H1 (cell line): ENCODE data around the gene PCDHGB6. TPM values are rescaled to one million over a fixed set of nuclear protein-coding genes. Genes with fewer than 3 reads are reported as not detected.

Experiments
- CTCF ChIA-PET: fragments of 300-600 bp; sonication (Branson Sonifier 250); formaldehyde crosslinking; loops from one replicate; lab custom pipeline; 2021; ENCODE audit not compliant: partially characterized antibody; lab: Charles Lee
- POLR2A ChIA-PET: fragments of 300-600 bp; sonication (Branson Sonifier 250); formaldehyde crosslinking; loops from one replicate; lab custom pipeline; 2021; ENCODE audit warnings: inconsistent platforms; ENCODE audit not compliant: partially characterized antibody; lab: Charles Lee
- DNase-seq, 2 experiments: peaks; one replicate each; pipeline versions ENCODE4 v3.0.0 to v3.0.0-alpha.2; 2010 to 2022; ENCODE audit warnings: low spot score in 2 of 2, low read depth in 1 of 2, mixed read lengths in 1 of 2
- FAIRE-seq: peaks from 2 replicates; lab custom pipeline; 2011; peaks lifted over from hg19 to GRCh38; lab: Jason Lieb, UNC
- H2AFZ ChIP-seq: 2 replicates; pipeline ENCODE4 v1.8.1; 2012; ENCODE audit warnings: low read length, inconsistent platforms
- H2AK5ac ChIP-seq: 2 replicates; pipeline ENCODE4 v1.6.1; 2013; ENCODE audit warnings: low read depth, low read length
- H2BK120ac ChIP-seq: replicated peaks from 2 replicates; pipeline ENCODE3; 2013; ENCODE audit warnings: low read depth, low read length, inconsistent platforms
- H2BK12ac ChIP-seq: 2 replicates; pipeline ENCODE4 v1.6.1; 2013; ENCODE audit warnings: low read depth, low read length
- H2BK15ac ChIP-seq: 2 replicates; pipeline ENCODE4 v1.6.1; 2013; ENCODE audit warnings: low read length
- H2BK20ac ChIP-seq: 2 replicates; pipeline ENCODE4 v1.6.1; 2013; ENCODE audit warnings: low read length
- H2BK5ac ChIP-seq: 2 replicates; pipeline ENCODE4 v1.6.1; 2013; ENCODE audit warnings: low read depth, low read length
- H3K14ac ChIP-seq: 2 replicates; pipeline ENCODE4 v1.6.1; 2013; ENCODE audit warnings: inconsistent platforms; ENCODE audit not compliant: insufficient read length
- H3K18ac ChIP-seq: 2 replicates; pipeline ENCODE4 v1.6.1; 2013; ENCODE audit warnings: low read length; ENCODE audit errors: extremely low read depth
- H3K23ac ChIP-seq: 2 replicates; pipeline ENCODE4 v1.6.1; 2013; ENCODE audit warnings: inconsistent platforms; ENCODE audit not compliant: insufficient read length
- H3K23me2 ChIP-seq: 2 replicates; pipeline ENCODE4 v1.6.1; 2013; ENCODE audit warnings: low read depth, low read length
- H3K27ac ChIP-seq: 2 replicates; pipeline ENCODE4 v1.6.1; 2011; ENCODE audit warnings: low read depth, low read length, inconsistent platforms
- H3K27me3 ChIP-seq, 4 experiments: replicated peaks in 1 of 4; 1 replicate in 1 of 4; 2 replicates in 3 of 4; pipeline versions ENCODE4 v1.6.1 to v1.8.1; 2011 to 2013; ENCODE audit warnings: low read length in 3 of 4, mild to moderate bottlenecking in 3 of 4, inconsistent platforms in 2 of 4, mixed read lengths in 2 of 4, moderate library complexity in 1 of 4; ENCODE audit not compliant: control insufficient read depth in 3 of 4, insufficient read depth in 3 of 4; ENCODE audit errors: extremely low read depth in 1 of 4
- H3K36me3 ChIP-seq, 4 experiments: 2 replicates each; pipeline versions ENCODE4 v1.6.1 to v1.8.1; 2011 to 2013; ENCODE audit warnings: mild to moderate bottlenecking in 4 of 4, low read length in 3 of 4, moderate library complexity in 2 of 4, control low read depth in 1 of 4, inconsistent platforms in 1 of 4; ENCODE audit not compliant: insufficient read depth in 4 of 4, control insufficient read depth in 2 of 4
- H3K4ac ChIP-seq: replicated peaks from 2 replicates; pipeline ENCODE3; 2013; ENCODE audit warnings: low read length, low read depth, mixed read lengths, inconsistent platforms; ENCODE audit not compliant: insufficient read length
- H3K4me1 ChIP-seq, 4 experiments: replicated peaks in 1 of 4; 1 replicate in 1 of 4; 2 replicates in 3 of 4; pipeline versions ENCODE4 v1.6.1 to v1.8.1; 2011 to 2013; ENCODE audit warnings: low read length in 3 of 4, inconsistent platforms in 2 of 4, mixed read lengths in 1 of 4; ENCODE audit not compliant: insufficient read depth in 4 of 4, control insufficient read depth in 3 of 4
- H3K4me2 ChIP-seq, 2 experiments: 2 replicates each; pipeline versions ENCODE4 v1.6.1 to v1.8.1; 2011 to 2013; ENCODE audit warnings: low read depth in 2 of 2, low read length in 2 of 2, control low read depth in 1 of 2, inconsistent platforms in 1 of 2, mild to moderate bottlenecking in 1 of 2; ENCODE audit not compliant: insufficient read depth in 1 of 2
- H3K4me3 ChIP-seq, 4 experiments: fragments of 200-600, 300-600 bp in 1 of 4; sonication (generic), shearing (Covaris generic), sonication (Bioruptor Twin) in 1 of 4; 2 replicates each; pipeline versions ENCODE4 v1.5.1 to v1.8.1; 2011 to 2016; ENCODE audit warnings: low read length in 4 of 4, low read depth in 3 of 4, control low read depth in 2 of 4, inconsistent platforms in 2 of 4, mild to moderate bottlenecking in 2 of 4, mixed read lengths in 1 of 4, moderate library complexity in 1 of 4; ENCODE audit not compliant: insufficient read depth in 2 of 4; ENCODE audit errors: extremely low read depth in 1 of 4
- H3K56ac ChIP-seq: replicated peaks from 2 replicates; pipeline ENCODE3; 2013; ENCODE audit warnings: low read depth, mild to moderate bottlenecking, mixed read lengths, low read length, inconsistent platforms; ENCODE audit not compliant: insufficient read length
- H3K79me1 ChIP-seq: 2 replicates; pipeline ENCODE4 v1.6.1; 2013; ENCODE audit warnings: low read depth, low read length, control low read depth
- H3K79me2 ChIP-seq, 2 experiments: 2 replicates each; pipeline versions ENCODE4 v1.6.1 to v1.8.1; 2012 to 2013; ENCODE audit warnings: low read length in 2 of 2, mild to moderate bottlenecking in 2 of 2, inconsistent platforms in 1 of 2; ENCODE audit not compliant: insufficient read depth in 2 of 2, control insufficient read depth in 1 of 2
- H3K9ac ChIP-seq, 4 experiments: replicated peaks in 1 of 4; 1 replicate in 1 of 4; 2 replicates in 3 of 4; pipeline versions ENCODE4 v1.6.1 to v1.8.1; 2011 to 2013; ENCODE audit warnings: low read depth in 3 of 4, low read length in 3 of 4, control low read depth in 2 of 4, mild to moderate bottlenecking in 2 of 4, moderate library complexity in 2 of 4, inconsistent platforms in 1 of 4; ENCODE audit errors: extremely low read depth in 1 of 4
- H3K9me3 ChIP-seq, 2 experiments: 2 replicates each; pipeline versions ENCODE4 v1.6.1 to v1.8.1; 2012 to 2013; ENCODE audit warnings: mild to moderate bottlenecking in 2 of 2, moderate library complexity in 2 of 2, control low read depth in 1 of 2, inconsistent platforms in 1 of 2, low read depth in 1 of 2, low read length in 1 of 2, mixed read lengths in 1 of 2; ENCODE audit not compliant: insufficient read depth in 2 of 2
- H4K20me1 ChIP-seq, 2 experiments: replicated peaks in 1 of 2; 2 replicates each; pipeline versions ENCODE3 to v1.8.1; 2011 to 2013; ENCODE audit warnings: inconsistent platforms in 2 of 2, low read length in 2 of 2, mild to moderate bottlenecking in 1 of 2; ENCODE audit not compliant: insufficient read depth in 2 of 2, control insufficient read depth in 1 of 2
- H4K5ac ChIP-seq: 2 replicates; pipeline ENCODE4 v1.6.1; 2013; ENCODE audit warnings: low read length, low read depth, mixed read lengths, inconsistent platforms; ENCODE audit not compliant: insufficient read length
- H4K8ac ChIP-seq: 2 replicates; pipeline ENCODE4 v1.8.0; 2013; ENCODE audit warnings: mild to moderate bottlenecking, moderate library complexity, low read length, inconsistent platforms; ENCODE audit not compliant: insufficient read depth; ENCODE audit errors: extremely low read depth
- H4K91ac ChIP-seq: replicated peaks from 2 replicates; pipeline ENCODE3; 2013; ENCODE audit warnings: low read length, mixed read lengths, inconsistent platforms; ENCODE audit not compliant: insufficient read length
- BRCA1 ChIP-seq: IDR thresholded peaks from 2 replicates; pipeline ENCODE4 v1.6.1; 2012; ENCODE audit warnings: low read depth, low read length, improper control_type of control experiment
- EGR1 ChIP-seq: IDR thresholded peaks from 2 replicates; pipeline ENCODE4 v1.6.1; 2011; ENCODE audit warnings: low read depth, low read length, borderline replicate concordance
- FOSL1 ChIP-seq: IDR thresholded peaks from 2 replicates; pipeline ENCODE4 v1.6.1; 2011; ENCODE audit warnings: mild to moderate bottlenecking, low read depth, low read length, moderate library complexity; ENCODE audit not compliant: insufficient read depth
- HDAC6 ChIP-seq: IDR thresholded peaks from one replicate; pipeline ENCODE4 v1.7.1; 2012; ENCODE audit warnings: low read depth, mild to moderate bottlenecking, inconsistent platforms, low read length, moderate library complexity
- KDM4A ChIP-seq: IDR thresholded peaks from one replicate; pipeline ENCODE4 v1.7.1; 2012; ENCODE audit warnings: low read depth, mild to moderate bottlenecking, moderate library complexity, low read length, inconsistent platforms; ENCODE audit not compliant: severe bottlenecking
- SIRT6 ChIP-seq: IDR thresholded peaks from one replicate; pipeline ENCODE4 v1.7.1; 2012; ENCODE audit warnings: low read length, inconsistent platforms
- TAF1 ChIP-seq: IDR thresholded peaks from 2 replicates; pipeline ENCODE4 v1.6.1; 2011; ENCODE audit warnings: mild to moderate bottlenecking, low read depth, low read length
- WGBS, 2 experiments: shearing (Covaris generic) in 1 of 2; methylation state at CpG; one replicate each; pipeline versions ENCODE4 v1.1.6 to v1.1.7; 2013 to 2015; ENCODE audit warnings: low lambda C conversion rate in 2 of 2, mixed read lengths in 2 of 2, inconsistent platforms in 1 of 2, low coverage in 1 of 2, missing lambda C conversion rate in 1 of 2; ENCODE audit not compliant: insufficient replicate concordance in 2 of 2, insufficient coverage in 1 of 2, insufficient read length in 1 of 2; ENCODE audit errors: extremely low coverage in 1 of 2, missing lambda C conversion rate in 1 of 2; 5-methylcytosine and 5-hydroxymethylcytosine counted together
- polyA plus RNA-seq, 7 experiments: library from polyadenylated mRNA; depleted of rRNA in 3 of 7; stranded (reverse) in 5 of 7; unstranded in 2 of 7; fragments of >200 nt in 5 of 7; fragments of 200-250 nt in 2 of 7; gene quantifications; 1 replicate in 5 of 7; 2 replicates in 1 of 7; 4 replicates in 1 of 7; pipeline versions ENCODE4 v1.2.1 to v1.2.3, GENCODE V29; 2011 to 2013; ENCODE audit warnings: missing spikeins in 2 of 7, mixed read lengths in 2 of 7
- total RNA-seq: library from RNA; stranded (reverse); fragmentation: NEBNext Ultra II Directional; extraction: Animal tissue kit (Norgen Biotek cat#: 25700); gene quantifications from 2 replicates; pipeline ENCODE4 v1.2.1, GENCODE V29; 2021
- TF ChIP-seq, protein P1 (sequence below), 3 experiments: IDR thresholded peaks; 1 replicate in 2 of 3; 2 replicates in 1 of 3; pipeline versions ENCODE4 v1.5.1 to v1.6.1; 2011; ENCODE audit warnings: low read length in 3 of 3, mild to moderate bottlenecking in 3 of 3, inconsistent platforms in 2 of 3, low read depth in 1 of 3, moderate library complexity in 1 of 3; ENCODE audit not compliant: insufficient read depth in 1 of 3; ENCODE audit errors: control extremely low read depth in 1 of 3

The PCDHGB6 gene
- total and polyA plus RNA-seq, 2 of the 8 experiments (the other 6 are each of a cell fraction or from before 2014, with no cell fraction given): 3.4 to 4.1 TPM

DNA sequence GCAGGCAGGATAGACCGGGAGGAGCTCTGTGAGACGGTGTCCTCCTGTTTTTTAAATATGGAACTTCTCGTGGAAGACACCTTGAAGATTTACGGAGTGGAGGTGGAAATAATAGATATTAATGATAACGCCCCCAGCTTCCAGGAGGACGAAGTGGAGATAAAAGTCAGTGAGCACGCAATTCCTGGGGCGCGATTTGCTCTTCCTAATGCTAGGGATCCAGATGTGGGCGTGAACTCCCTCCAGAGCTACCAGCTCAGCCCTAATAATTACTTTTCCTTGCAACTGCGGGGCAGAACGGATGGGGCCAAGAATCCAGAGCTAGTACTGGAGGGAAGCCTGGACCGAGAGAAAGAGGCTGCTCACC lies 13.7 kb downstream of the PCDHGB6 start:
- peaks cover 38 to 44% of the 10 kb centered on the region in 2 experiments for H3K9me3 ChIP-seq

More for the DNA sequence above, 13.7 kb downstream of the PCDHGB6 start:
- Histone ChIP-seq H2BK120ac (no peak overlapping the region), H3K4me3 (peak overlapping the region; percentile 15 to 52 (median 32); a peak in 6 of 8 replicates), H3K18ac (no peak overlapping the region), H3K79me1 (no peaks in the 10 kb centered on the region), H3K79me2 (no peaks in the 10 kb centered on the region; a peak in 1 of 4 replicates), H3K23ac (no peak overlapping the region), H3K14ac (no peak overlapping the region), H3K4me1 (no peaks in the 10 kb centered on the region; a peak in 1 of 7 replicates), H3K23me2 (no peaks in the 10 kb centered on the region), H3K9ac (no peak overlapping the region), H2BK20ac (no peak overlapping the region), H2BK15ac (no peak overlapping the region), H4K5ac (no peak overlapping the region), H3K36me3 (peaks cover 0 to 30% (median 3%) of the 10 kb centered on the region in 4 experiments; a peak in 3 of 8 replicates), H2BK5ac (no peak overlapping the region), H2BK12ac (no peak overlapping the region), H3K56ac (no peak overlapping the region), H3K4ac (no peak overlapping the region), H4K8ac (no peak overlapping the region), H3K4me2 (peak overlapping the region in 1 of 2 experiments; percentile 48; a peak in 2 of 4 replicates), H2AFZ (no peak overlapping the region), H3K27me3 (peaks cover 0 to 12% (median 6%) of the 10 kb centered on the region in 4 experiments; a peak in 4 of 7 replicates), H2AK5ac (no peak overlapping the region), H3K27ac (no peak overlapping the region), H4K91ac (no peak overlapping the region), H4K20me1 (no peaks in the 10 kb centered on the region)
- DNase-seq (no peak), FAIRE-seq (no peak)
- no peak for TF ChIP-seq KDM4A
- TF ChIP-seq FOSL1: no peak
- TF ChIP-seq, protein P1, sequence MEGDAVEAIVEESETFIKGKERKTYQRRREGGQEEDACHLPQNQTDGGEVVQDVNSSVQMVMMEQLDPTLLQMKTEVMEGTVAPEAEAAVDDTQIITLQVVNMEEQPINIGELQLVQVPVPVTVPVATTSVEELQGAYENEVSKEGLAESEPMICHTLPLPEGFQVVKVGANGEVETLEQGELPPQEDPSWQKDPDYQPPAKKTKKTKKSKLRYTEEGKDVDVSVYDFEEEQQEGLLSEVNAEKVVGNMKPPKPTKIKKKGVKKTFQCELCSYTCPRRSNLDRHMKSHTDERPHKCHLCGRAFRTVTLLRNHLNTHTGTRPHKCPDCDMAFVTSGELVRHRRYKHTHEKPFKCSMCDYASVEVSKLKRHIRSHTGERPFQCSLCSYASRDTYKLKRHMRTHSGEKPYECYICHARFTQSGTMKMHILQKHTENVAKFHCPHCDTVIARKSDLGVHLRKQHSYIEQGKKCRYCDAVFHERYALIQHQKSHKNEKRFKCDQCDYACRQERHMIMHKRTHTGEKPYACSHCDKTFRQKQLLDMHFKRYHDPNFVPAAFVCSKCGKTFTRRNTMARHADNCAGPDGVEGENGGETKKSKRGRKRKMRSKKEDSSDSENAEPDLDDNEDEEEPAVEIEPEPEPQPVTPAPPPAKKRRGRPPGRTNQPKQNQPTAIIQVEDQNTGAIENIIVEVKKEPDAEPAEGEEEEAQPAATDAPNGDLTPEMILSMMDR (IDR thresholded peaks at IDR 0.05; ENCODE audit: control extremely low read depth in 1 of 3, insufficient read depth in 1 of 3, low read depth in 1 of 3, low read length in 3 of 3): no peak
- no peak for TF ChIP-seq HDAC6
- TF ChIP-seq TAF1: no peak
- no peak for TF ChIP-seq EGR1
- no peak for TF ChIP-seq SIRT6
- TF ChIP-seq BRCA1: no peak
- CTCF ChIA-PET: interaction anchor here (0.6 to 23.3 kb wide), 47 partner anchors 9 to 229 kb away, joined by 3 to 1236 read pairs (median 5); partner anchors contain the start of genes PCDHB10, PCDHB11, PCDHB14 and PCDHB15
- WGBS, 2 experiments: 84% methylated on average over 13 of the region's 13 CpGs; no CpG with 5 or more reads in 1 of the 2 experiments
- POLR2A ChIA-PET: interaction anchor here (1.2 to 2.6 kb wide), 7 partner anchors 13 to 143 kb away, joined by 3 to 14 read pairs (median 7); no protein-coding TSS in a partner anchor
